ENCODE results near the gene ZBTB7C.

Gene ZBTB7C

GRCh38 chr18:48058486-48058885 lies 350.7 kb downstream of the ZBTB7C start:
- no peak for DNase-seq (ENCODE audit: low read depth)

- no peak for DNase-seq (ENCODE audit: low read depth)
Observed at GRCh38 chr18:48057018-48057417, 352.2 kb downstream of the ZBTB7C start.

- DNase-seq (ENCODE audit: low read depth): no peak
Observed at GRCh38 chr18:48055351-48055750, 353.8 kb downstream of the ZBTB7C start.

GRCh38 chr18:48053881-48054816 lies 355.0 kb downstream of the ZBTB7C start:
- no peak for DNase-seq (ENCODE audit: low read depth)

GRCh38 chr18:48052842-48053241 lies 356.3 kb downstream of the ZBTB7C start:
- DNase-seq (ENCODE audit: low read depth): no peak

GRCh38 chr18:48051945-48052840 lies 357.0 kb downstream of the ZBTB7C start:
- DNase-seq (ENCODE audit: low read depth): no peak

GRCh38 chr18:48050176-48050575 lies 359.0 kb downstream of the ZBTB7C start:
- no peak for DNase-seq (ENCODE audit: low read depth)

- DNase-seq (ENCODE audit: low read depth): no peak
Observed at GRCh38 chr18:48049757-48050156, 359.4 kb downstream of the ZBTB7C start.

GRCh38 chr18:48048251-48048650 lies 360.9 kb downstream of the ZBTB7C start:
- no peak for DNase-seq (ENCODE audit: low read depth)

- no peak for DNase-seq (ENCODE audit: low read depth)
Observed at GRCh38 chr18:48046843-48047242, 362.3 kb downstream of the ZBTB7C start.

- DNase-seq (ENCODE audit: low read depth): no peak
Observed at GRCh38 chr18:48045744-48046143, 363.4 kb downstream of the ZBTB7C start.

- no peak for DNase-seq (ENCODE audit: low read depth)
Observed at GRCh38 chr18:48044944-48045343, 364.2 kb downstream of the ZBTB7C start.

GRCh38 chr18:48043166-48043565 lies 366.0 kb downstream of the ZBTB7C start:
- no peak for DNase-seq (ENCODE audit: low read depth)

- DNase-seq (ENCODE audit: low read depth): no peak
Observed at GRCh38 chr18:48042431-48042830, 366.8 kb downstream of the ZBTB7C start.

- no peak for DNase-seq (ENCODE audit: low read depth)
Observed at GRCh38 chr18:48040457-48041110, 368.6 kb downstream of the ZBTB7C start.

GRCh38 chr18:48039769-48040215 lies 369.4 kb downstream of the ZBTB7C start:
- DNase-seq (ENCODE audit: low read depth): no peak

- no peak for DNase-seq (ENCODE audit: low read depth)
Observed at GRCh38 chr18:48038636-48039035, 370.5 kb downstream of the ZBTB7C start.

GRCh38 chr18:48037481-48038271 lies 371.5 kb downstream of the ZBTB7C start:
- no peak for DNase-seq (ENCODE audit: low read depth)

GRCh38 chr18:48036641-48037421 lies 372.4 kb downstream of the ZBTB7C start:
- DNase-seq (ENCODE audit: low read depth): no peak

GRCh38 chr18:48036226-48036625 lies 373.0 kb downstream of the ZBTB7C start:
- DNase-seq (ENCODE audit: low read depth): no peak

- no peak for DNase-seq (ENCODE audit: low read depth)
Observed at GRCh38 chr18:48035556-48035860, 373.7 kb downstream of the ZBTB7C start.
